GM12872 (cell line): ENCODE measurements around the gene HHATL.

Source experiments
- CTCF ChIP-seq: IDR thresholded peaks from 3 replicates; pipeline ENCODE4 v1.5.1; 2011; ENCODE audit warnings: low read depth, mild to moderate bottlenecking, low read length, moderate library complexity; ENCODE audit not compliant: insufficient read depth

Gene HHATL

GRCh38 chr3:42699511-42699971 is 3.1 kb downstream of the HHATL start:
- TF ChIP-seq CTCF, result no peak

- no peak for TF ChIP-seq CTCF
Observed at GRCh38 chr3:42698911-42699230, 3.7 kb downstream of the HHATL start.

DNA sequence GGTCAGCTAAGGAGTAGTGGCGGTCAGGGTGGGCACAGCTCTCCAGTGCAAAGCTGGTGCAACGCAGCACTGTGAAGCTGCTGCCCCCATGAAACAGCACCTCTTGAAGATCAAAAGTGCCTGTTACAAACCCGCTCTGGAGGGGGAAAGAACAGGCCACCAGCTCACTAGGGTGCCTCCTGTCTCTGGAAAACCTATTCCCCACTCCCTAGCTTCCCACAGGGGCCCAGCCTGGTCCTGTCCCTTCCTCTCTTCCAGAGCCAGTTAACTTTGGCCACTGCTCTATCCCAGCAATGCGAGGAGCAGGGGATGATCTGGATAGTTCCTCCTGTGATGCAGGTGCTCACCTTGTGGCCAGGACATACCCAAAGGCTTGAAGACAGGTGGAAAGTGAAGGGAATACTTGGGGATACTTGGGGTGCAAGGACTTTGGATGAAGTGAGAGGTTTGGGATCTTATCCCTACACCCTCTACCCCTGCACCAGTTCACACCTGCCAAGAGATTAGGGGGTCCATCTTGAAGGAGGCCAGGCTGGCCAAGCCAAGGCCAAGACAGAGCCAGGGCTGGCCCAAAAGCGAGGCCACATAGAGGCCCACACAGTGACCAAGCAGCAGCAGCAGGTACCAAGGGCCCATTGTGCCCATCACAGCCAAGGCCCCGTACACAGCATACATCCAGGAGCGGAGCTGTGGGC is 4.2 kb downstream of the HHATL start:
- no peak for TF ChIP-seq CTCF

- TF ChIP-seq CTCF, result no peak
Observed at GRCh38 chr3:42697289-42698051, 5.1 kb downstream of the HHATL start.

GRCh38 chr3:42696356-42697288 is 6.0 kb downstream of the HHATL start:
- TF ChIP-seq CTCF, result no peak

DNA sequence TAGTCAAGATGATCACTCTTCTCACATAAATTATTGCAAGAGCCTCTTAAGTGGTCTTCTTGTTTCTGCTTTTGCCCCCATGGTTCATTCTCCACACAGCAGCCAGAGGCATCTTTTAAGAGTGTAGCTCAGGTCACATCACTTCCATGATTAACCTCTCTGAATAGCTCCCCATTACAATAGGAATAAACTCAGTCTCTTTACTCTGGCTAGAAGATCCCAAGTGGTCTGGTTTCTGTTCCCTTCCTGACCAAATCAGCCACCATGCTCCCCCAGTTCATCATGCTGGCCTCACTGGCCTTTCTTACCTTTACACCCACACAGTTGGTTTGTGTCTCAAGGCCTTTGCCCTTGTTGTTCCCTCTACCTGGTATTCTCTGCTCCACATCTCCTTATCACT is 8.2 kb downstream of the HHATL start:
- TF ChIP-seq CTCF, result no peak

- no peak for TF ChIP-seq CTCF
Observed at GRCh38 chr3:42693530-42693930, 9.1 kb downstream of the HHATL start.
